Measurements from ENCODE around the gene CTDSPL.

- TF ChIP-seq CTCF (IDR thresholded peaks at IDR 0.05; ENCODE audit: borderline replicate concordance, extremely low read depth, low read length, poor library complexity, severe bottlenecking) (peak; percentile 11), EZH2 (IDR thresholded peaks at IDR 0.05; ENCODE audit: borderline replicate concordance, low read depth, low read length, severe bottlenecking) (no peak)
Observed at GRCh38 chr3:37993820-37994638, 132.3 kb downstream of the CTDSPL start.
